Natural killer cell (primary cell): ENCODE results near the gene TCF7L2. TPM values are rescaled to one million over a fixed set of nuclear protein-coding genes. Genes with fewer than 3 reads are reported as not detected.

Experiments used
- ATAC-seq, 3 donors: fragments of 150-1000 bp in 2 of 3; fragments of 200-7000 bp in 1 of 3; cut with Tn5 transposase; 1 replicate in 1 of 3; 2 replicates in 2 of 3; pipeline ENCODE4 v1.10.0; 2021; ENCODE audit warnings: mild to moderate bottlenecking in 2 of 3, moderate library complexity in 2 of 3
- DNase-seq, 2 donors: peaks; one replicate each; pipeline versions ENCODE4 v3.0.0 to v3.0.0-alpha.2; 2013 to 2021; ENCODE audit warnings: mixed read lengths in 1 of 2
- H3K27ac ChIP-seq: one replicate; pipeline ENCODE4 v1.5.1; 2013; ENCODE audit warnings: mild to moderate bottlenecking, low read length
- H3K27me3 ChIP-seq: one replicate; pipeline ENCODE4 v1.6.1; 2013; ENCODE audit warnings: low read length; ENCODE audit not compliant: control insufficient read depth, insufficient read depth
- H3K36me3 ChIP-seq: one replicate; pipeline ENCODE4 v1.6.1; 2013; ENCODE audit warnings: low read length; ENCODE audit not compliant: control insufficient read depth, insufficient read depth
- H3K4me1 ChIP-seq: one replicate; pipeline ENCODE4 v1.6.1; 2013; ENCODE audit warnings: low read length; ENCODE audit not compliant: control insufficient read depth, insufficient read depth
- H3K4me3 ChIP-seq: one replicate; pipeline ENCODE4 v1.5.1; 2013; ENCODE audit warnings: low read length
- H3K9me3 ChIP-seq: one replicate; pipeline ENCODE4 v1.6.1; 2013; ENCODE audit warnings: low read length; ENCODE audit not compliant: control insufficient read depth, insufficient read depth
- H3K27ac Mint-ChIP-seq, 2 donors: one replicate each; pipeline ENCODE4 v1.8.0; 2022; ENCODE audit warnings: mild to moderate bottlenecking in 2 of 2, mixed read lengths in 2 of 2, moderate library complexity in 1 of 2
- H3K27me3 Mint-ChIP-seq, 2 donors: one replicate each; pipeline ENCODE4 v1.8.0; 2022; ENCODE audit warnings: low read depth in 2 of 2, mixed read lengths in 2 of 2
- H3K36me3 Mint-ChIP-seq: one replicate; pipeline ENCODE4 v1.8.0; 2022; ENCODE audit warnings: mixed read lengths
- H3K4me1 Mint-ChIP-seq, 2 donors: one replicate each; pipeline ENCODE4 v1.8.0; 2022; ENCODE audit warnings: mixed read lengths in 2 of 2
- H3K4me3 Mint-ChIP-seq: one replicate; pipeline ENCODE4 v1.8.0; 2022; ENCODE audit warnings: mild to moderate bottlenecking, moderate library complexity, mixed read lengths
- H3K9me3 Mint-ChIP-seq, 2 donors: one replicate each; pipeline ENCODE4 v1.8.0; 2022; ENCODE audit warnings: mixed read lengths in 2 of 2
- CTCF ChIP-seq: fragments of 200-600 bp; IDR thresholded peaks from one replicate; pipeline ENCODE4 v1.8.0; 2022; ENCODE audit warnings: antibody characterized with exemption
- WGBS: methylation state at CpG from one replicate; pipeline ENCODE4 v1.1.7; 2013; ENCODE audit warnings: missing lambda C conversion rate; ENCODE audit not compliant: insufficient coverage; 5-methylcytosine and 5-hydroxymethylcytosine counted together
- intact Hi-C: fragments of 100-400 bp; cut with micrococcal nuclease; formaldehyde crosslinking; loops from one replicate; pipeline ENCODE4 v1.14.2; 2022
- total RNA-seq, 4 donors: library from RNA; stranded (reverse); fragments of 120-200 nt in 1 of 4; gene quantifications; one replicate each; pipeline versions ENCODE4 v1.2.3 to v1.2.4, GENCODE V29; 2013 to 2022

The TCF7L2 gene
- total RNA-seq, 3 donors from 2014 or later (not counting 1 experiment from before 2014, with no cell fraction given) = 10.4 to 32.7 (median 15.3) TPM

- H3K4me3 ChIP-seq = no peak overlapping the region
- H3K4me1 Mint-ChIP-seq = no peaks in the 10 kb centered on the region
- H3K27ac Mint-ChIP-seq = no peak overlapping the region
- H3K27me3 Mint-ChIP-seq = peaks cover 0 to 4% of the 10 kb centered on the region in 2 donors
- no peak overlapping the region for H3K4me3 Mint-ChIP-seq
- intact Hi-C loops = no loop called here
- ATAC-seq = no peak
- no peaks in the 10 kb centered on the region for H3K27me3 ChIP-seq
- no peak overlapping the region for H3K27ac ChIP-seq
- no peaks in the 10 kb centered on the region for H3K9me3 Mint-ChIP-seq
- no peaks in the 10 kb centered on the region for H3K4me1 ChIP-seq
- H3K36me3 Mint-ChIP-seq = no peaks in the 10 kb centered on the region
- TF ChIP-seq CTCF = no peak
- no peaks in the 10 kb centered on the region for H3K9me3 ChIP-seq
- H3K36me3 ChIP-seq = no peaks in the 10 kb centered on the region
- no peak for DNase-seq
- 79% methylated on average over 6 of the region's 9 CpGs for WGBS
Measured at GRCh38 chr10:112913661-112914287, 36.3 kb upstream of the TCF7L2 start.

GRCh38 chr10:112914288-112914952 is 35.6 kb upstream of the TCF7L2 start:
- no peak overlapping the region for H3K27ac ChIP-seq
- Mint-ChIP-seq H3K9me3 (no peaks in the 10 kb centered on the region), H3K27me3 (peaks cover 0 to 7% of the 10 kb centered on the region in 2 donors), H3K27ac (no peak overlapping the region), H3K4me1 (no peaks in the 10 kb centered on the region), H3K36me3 (no peaks in the 10 kb centered on the region), H3K4me3 (no peak overlapping the region)
- no peak for TF ChIP-seq CTCF
- no peak for ATAC-seq
- no peaks in the 10 kb centered on the region for H3K4me1 ChIP-seq
- 82% methylated on average over 5 of the region's 7 CpGs for WGBS
- no peaks in the 10 kb centered on the region for H3K9me3 ChIP-seq
- no peak for DNase-seq
- intact Hi-C loops = no loop called here
- no peaks in the 10 kb centered on the region for H3K36me3 ChIP-seq
- no peak overlapping the region for H3K4me3 ChIP-seq
- no peaks in the 10 kb centered on the region for H3K27me3 ChIP-seq

- no peaks in the 10 kb centered on the region for H3K9me3 ChIP-seq
- no peaks in the 10 kb centered on the region for H3K27me3 ChIP-seq
- Mint-ChIP-seq H3K4me3 (no peak overlapping the region), H3K36me3 (no peaks in the 10 kb centered on the region), H3K27me3 (peaks cover 0 to 7% of the 10 kb centered on the region in 2 donors), H3K9me3 (no peaks in the 10 kb centered on the region), H3K27ac (no peak overlapping the region), H3K4me1 (no peaks in the 10 kb centered on the region)
- no peaks in the 10 kb centered on the region for H3K36me3 ChIP-seq
- intact Hi-C loops = no loop called here
- no peak overlapping the region for H3K4me3 ChIP-seq
- WGBS = 94% methylated on average over 10 of the region's 11 CpGs
- no peak for TF ChIP-seq CTCF
- no peak overlapping the region for H3K27ac ChIP-seq
- DNase-seq = no peak
- no peak for ATAC-seq
- H3K4me1 ChIP-seq = no peaks in the 10 kb centered on the region
Measured at GRCh38 chr10:112915590-112916572, 34.2 kb upstream of the TCF7L2 start.
